Airway epithelial cell (primary cell): ENCODE results near the gene LAPTM5. TPM values are rescaled to one million over a fixed set of nuclear protein-coding genes. Genes with fewer than 3 reads are reported as not detected.

Experiments
- total RNA-seq: library from RNA; depleted of rRNA; stranded (reverse); fragments of >200 nt; gene quantifications from 2 replicates; pipeline ENCODE4 v1.2.3, GENCODE V29; 2015

Gene LAPTM5
- 0.37 and 1.1 TPM in 2 replicates for total RNA-seq

GRCh38 chr1:30757352-30758120 lies at the start of gene LAPTM5:
Gene LAPTM5, minus strand, starts transcription at chr1:30757774. Its CDS starts 29 bp downstream, at chr1:30757745.

GRCh38 chr1:30723331-30723755 lies 34.2 kb downstream of the LAPTM5 start, which contains the start of gene MATN1:
Gene MATN1, minus strand, starts transcription at chr1:30723585. Its CDS starts 34 bp downstream, at chr1:30723551.

Other genes with a start within 250 kb of the LAPTM5 start
- not detected in 2 replicates for gene MATN1, start 34.2 kb downstream of the LAPTM5 start, total RNA-seq
- gene SDC3, start 151.0 kb upstream of the LAPTM5 start, total RNA-seq = 5.3 and 7.3 TPM in 2 replicates